Activated naive CD8-positive, alpha-beta T cell treated with anti-CD3 and anti-CD28 coated beads, Interleukin-2, amount 10 ng/mL, durations not matched to agents 7 days and 5 days (primary cell): ENCODE measurements around the gene COL1A1. TPM values are rescaled to one million over a fixed set of nuclear protein-coding genes. Genes with fewer than 3 reads are reported as not detected.

Source experiments
- ATAC-seq: fragments of 150-1000 bp; cut with Tn5 transposase; one replicate; pipeline ENCODE4 v1.10.0; 2021; ENCODE audit warnings: low read depth, moderate library complexity
- POLR2A ChIA-PET: fragments of 350-600 bp; sonication (Branson Sonifier 250); formaldehyde crosslinking; loops from one replicate; lab custom pipeline; 2021; ENCODE audit warnings: antibody characterized with exemption; lab: Charles Lee
- DNase-seq: peaks from one replicate; pipeline ENCODE4 v3.0.0; 2021
- H3K27ac Mint-ChIP-seq: one replicate; pipeline ENCODE4 v1.8.0; 2022; ENCODE audit warnings: mild to moderate bottlenecking, mixed read lengths
- H3K27me3 Mint-ChIP-seq: one replicate; pipeline ENCODE4 v1.8.0; 2022; ENCODE audit warnings: mild to moderate bottlenecking, moderate library complexity, mixed read lengths
- H3K36me3 Mint-ChIP-seq: one replicate; pipeline ENCODE4 v1.8.0; 2021; ENCODE audit warnings: mild to moderate bottlenecking, mixed read lengths
- H3K4me1 Mint-ChIP-seq: one replicate; pipeline ENCODE4 v1.8.0; 2021; ENCODE audit warnings: mixed read lengths
- H3K4me3 Mint-ChIP-seq: one replicate; pipeline ENCODE4 v1.8.0; 2022; ENCODE audit warnings: mild to moderate bottlenecking, moderate library complexity, mixed read lengths
- H3K9me3 Mint-ChIP-seq: one replicate; pipeline ENCODE4 v1.8.0; 2021; ENCODE audit warnings: mixed read lengths
- total RNA-seq, 2 experiments: library from RNA; stranded (reverse); gene quantifications; one replicate each; pipeline ENCODE4 v1.2.3, GENCODE V29; 2021

COL1A1 gene
- total RNA-seq, 2 experiments from 2014 or later, result 0.78 to 0.96 TPM

- Mint-ChIP-seq H3K4me3 (no peak overlapping the region), H3K27me3 (peaks cover 4% of the 10 kb centered on the region), H3K27ac (no peak overlapping the region), H3K9me3 (no peaks in the 10 kb centered on the region), H3K4me1 (peaks cover 25% of the 10 kb centered on the region), H3K36me3 (peaks cover 2% of the 10 kb centered on the region)
- DNase-seq (no peak), ATAC-seq (no peak)
- POLR2A ChIA-PET, result interaction anchor here (0.5 to 1.2 kb wide), 2 partner anchors 16 to 383 kb away, joined by 3 read pairs; no protein-coding TSS in a partner anchor
Measured at GRCh38 chr17:50165466-50165865, 36.0 kb downstream of the COL1A1 start.

GRCh38 chr17:50165066-50165465, 36.4 kb downstream of the COL1A1 start:
- Mint-ChIP-seq H3K4me1 (peaks cover 25% of the 10 kb centered on the region), H3K36me3 (peaks cover 2% of the 10 kb centered on the region), H3K9me3 (no peaks in the 10 kb centered on the region), H3K4me3 (no peak overlapping the region), H3K27me3 (peaks cover 6% of the 10 kb centered on the region), H3K27ac (no peak overlapping the region)
- POLR2A ChIA-PET, result interaction anchor here (0.5 to 1.2 kb wide), 2 partner anchors 15 to 382 kb away, joined by 3 read pairs; no protein-coding TSS in a partner anchor
- DNase-seq (no peak), ATAC-seq (no peak)

- DNase-seq (no peak), ATAC-seq (no peak)
- Mint-ChIP-seq H3K27me3 (peaks cover 10% of the 10 kb centered on the region), H3K36me3 (peaks cover 2% of the 10 kb centered on the region), H3K27ac (no peak overlapping the region), H3K9me3 (no peaks in the 10 kb centered on the region), H3K4me1 (peaks cover 25% of the 10 kb centered on the region), H3K4me3 (no peak overlapping the region)
- POLR2A ChIA-PET, result interaction anchor here (1.2 kb wide), 1 partner anchor 15 kb away, joined by 3 read pairs; no protein-coding TSS in a partner anchor
Measured at GRCh38 chr17:50164697-50164988, 36.8 kb downstream of the COL1A1 start.

DNA sequence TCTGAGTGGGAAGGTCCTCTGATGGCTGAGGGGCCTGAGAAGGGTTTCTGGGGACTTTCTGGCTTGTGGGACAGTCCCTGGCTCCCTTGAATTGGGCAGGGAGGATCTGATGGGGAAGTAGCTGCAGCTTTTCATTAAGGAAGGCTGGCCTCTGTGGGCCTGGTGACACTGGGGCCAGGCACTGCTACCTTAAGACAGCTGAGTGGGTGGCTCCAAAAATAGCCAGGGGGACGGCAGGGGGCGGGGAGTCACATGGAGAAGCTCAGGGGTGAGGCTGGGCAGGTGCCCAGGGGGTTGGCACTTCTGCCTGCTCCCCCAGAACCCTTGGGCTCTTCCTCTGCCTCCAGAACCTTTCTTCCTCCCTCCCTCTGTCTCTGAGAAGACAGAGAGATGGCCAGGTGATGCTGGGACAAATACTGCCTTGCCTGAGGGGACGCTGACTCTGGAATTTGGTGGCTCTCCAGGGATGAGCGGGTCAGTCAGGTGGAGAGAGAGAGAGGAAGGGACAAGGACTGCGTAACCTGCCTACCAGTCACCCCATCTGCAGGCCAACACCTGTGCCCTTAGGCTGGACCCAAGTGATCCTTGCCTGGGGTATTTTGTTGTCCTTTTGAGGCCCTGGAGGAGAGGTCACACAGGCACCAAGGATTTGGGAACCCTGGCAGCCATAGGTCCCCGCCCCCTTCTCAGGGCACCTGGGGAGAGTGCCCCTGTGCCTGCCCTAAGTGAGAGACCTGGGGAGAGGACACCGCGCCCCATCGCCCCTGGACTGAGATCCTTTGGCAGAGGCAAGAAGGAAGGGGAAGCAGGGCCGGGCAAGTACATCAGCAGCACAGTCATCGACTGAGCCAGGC, 37.4 kb downstream of the COL1A1 start:
- ATAC-seq, result no peak
- DNase-seq, result no peak
- H3K27me3 Mint-ChIP-seq, result peaks cover 11% of the 10 kb centered on the region
- H3K9me3 Mint-ChIP-seq, result no peaks in the 10 kb centered on the region
- no peak overlapping the region for H3K27ac Mint-ChIP-seq
- no peak overlapping the region for H3K4me3 Mint-ChIP-seq
- peaks cover 21% of the 10 kb centered on the region for H3K4me1 Mint-ChIP-seq
- peaks cover 2% of the 10 kb centered on the region for H3K36me3 Mint-ChIP-seq
- POLR2A ChIA-PET, result interaction anchor here (0.6 to 1.0 kb wide), 3 partner anchors 15 to 1722 kb away, joined by 3 to 4 read pairs (median 3); no protein-coding TSS in a partner anchor

DNA sequence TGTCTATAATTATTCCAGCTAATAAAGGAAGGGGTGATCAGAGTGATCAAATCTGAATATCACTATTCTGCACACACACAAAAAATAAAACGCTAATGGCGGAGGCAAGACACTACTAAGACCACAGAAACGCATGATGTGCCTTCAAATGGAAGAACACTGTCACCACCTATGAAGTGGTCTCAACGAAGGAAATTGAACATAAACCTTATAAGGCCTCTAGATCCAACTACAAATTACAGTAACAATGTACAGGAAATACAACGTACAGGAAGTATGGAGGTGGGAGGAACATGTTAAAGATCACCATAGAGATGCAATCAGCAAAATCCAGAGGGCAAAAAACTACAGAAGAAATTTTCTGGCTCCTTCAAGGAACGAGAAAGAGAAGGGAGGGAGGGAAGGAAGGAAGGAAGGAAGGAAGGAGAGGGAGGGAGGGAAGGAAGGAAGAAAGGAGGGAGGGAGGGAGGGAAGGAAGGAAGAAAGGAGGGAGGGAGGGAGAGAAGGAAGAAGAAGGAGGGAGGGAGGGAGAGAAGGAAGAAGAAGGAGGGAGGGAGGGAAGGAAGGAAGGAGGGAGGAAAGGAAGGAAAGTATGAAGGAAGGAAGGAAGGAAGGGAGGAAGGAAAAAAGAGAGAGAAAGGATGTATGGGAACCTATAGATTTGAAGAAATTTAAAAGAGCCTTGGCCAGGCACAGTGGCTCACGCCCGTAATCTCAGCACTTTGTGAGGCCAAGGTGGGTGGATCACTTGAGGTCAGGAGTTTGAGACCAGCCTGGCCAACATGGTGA, 38.8 kb downstream of the COL1A1 start:
- H3K4me3 Mint-ChIP-seq, result peak overlapping the region; percentile 5
- DNase-seq, result no peak

DNA sequence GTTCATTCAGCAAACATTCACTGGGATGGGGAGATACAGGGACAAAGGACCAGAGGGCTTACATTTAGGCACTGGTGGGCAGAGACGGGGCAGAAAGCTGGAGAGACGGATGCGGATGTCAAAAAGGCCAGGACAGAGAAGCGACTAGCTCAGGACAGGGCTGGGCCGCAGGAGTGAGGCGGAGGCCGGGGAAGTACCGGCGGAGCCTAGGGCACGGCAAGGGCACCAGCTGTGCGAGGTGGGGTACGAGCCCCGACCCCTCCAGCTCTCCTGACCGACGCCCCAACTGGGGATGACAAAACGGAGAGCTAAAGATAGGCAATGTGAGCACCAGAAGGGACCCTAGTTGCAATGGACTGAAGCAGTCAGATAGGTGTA, 39.5 kb downstream of the COL1A1 start:
- POLR2A ChIA-PET, result interaction anchor here (0.6 to 2.5 kb wide), 8 partner anchors 10 to 819 kb away, joined by 3 to 32 read pairs (median 6); partner anchors contain the start of gene PPP1R9B
- Mint-ChIP-seq H3K27ac (peak overlapping the region; percentile 91), H3K4me3 (peak overlapping the region; percentile 67), H3K27me3 (peaks cover 11% of the 10 kb centered on the region), H3K36me3 (peaks cover 2% of the 10 kb centered on the region), H3K9me3 (no peaks in the 10 kb centered on the region), H3K4me1 (peaks cover 33% of the 10 kb centered on the region)
- DNase-seq (no peak), ATAC-seq (no peak)

More for the DNA sequence above, 38.8 kb downstream of the COL1A1 start:
- no peak for ATAC-seq
- peak overlapping the region; percentile 91 for H3K27ac Mint-ChIP-seq
- POLR2A ChIA-PET, result interaction anchor here (0.8 to 2.5 kb wide), 5 partner anchors 11 to 68 kb away, joined by 3 to 32 read pairs (median 10); partner anchors contain the start of gene PPP1R9B
- H3K36me3 Mint-ChIP-seq, result peaks cover 2% of the 10 kb centered on the region
- H3K4me1 Mint-ChIP-seq, result peaks cover 26% of the 10 kb centered on the region
- H3K9me3 Mint-ChIP-seq, result no peaks in the 10 kb centered on the region
- peaks cover 11% of the 10 kb centered on the region for H3K27me3 Mint-ChIP-seq

DNA sequence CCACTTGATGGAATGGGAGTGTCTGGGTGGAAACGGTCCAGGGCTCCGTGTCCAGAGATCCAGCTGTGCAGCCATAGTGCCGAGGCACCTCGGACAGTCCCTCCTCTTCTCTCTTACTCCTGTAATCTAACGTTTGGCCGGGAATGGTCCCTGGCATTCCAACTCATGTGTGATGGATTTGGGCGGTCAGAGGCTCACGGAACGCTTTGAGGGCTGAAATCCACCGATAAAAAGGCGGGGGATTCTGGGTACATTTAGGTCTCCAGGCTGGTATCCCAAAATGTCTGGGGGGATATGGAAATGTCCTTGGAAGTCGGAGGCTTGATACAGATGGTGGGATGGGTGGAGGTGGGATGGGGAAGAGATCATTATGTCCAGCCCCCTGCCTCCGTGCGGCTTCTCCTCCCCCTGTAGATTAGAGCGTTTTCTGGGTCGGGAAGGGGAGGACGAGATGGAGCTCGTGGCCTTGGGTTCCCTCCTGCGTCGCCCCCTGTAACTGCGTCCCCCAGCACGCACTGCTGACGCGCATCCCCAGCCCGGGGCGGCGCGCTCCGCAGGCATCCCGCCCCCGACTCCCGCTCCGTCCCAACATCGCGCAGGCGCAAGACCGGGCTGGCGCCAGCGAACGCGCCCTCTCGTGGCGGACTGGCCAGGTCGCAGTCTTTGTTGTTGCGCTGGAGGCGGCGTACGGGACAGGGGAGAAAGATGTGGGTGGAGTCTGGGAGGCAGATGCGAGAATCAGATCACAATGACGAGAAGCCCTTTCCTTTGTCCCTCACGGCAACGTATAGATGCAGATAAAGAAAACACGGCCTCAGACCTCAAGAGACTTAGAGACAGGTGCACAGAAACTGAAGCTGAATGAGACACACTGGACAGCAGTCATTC, 40.2 kb downstream of the COL1A1 start:
- Mint-ChIP-seq H3K9me3 (no peaks in the 10 kb centered on the region), H3K36me3 (peaks cover 2% of the 10 kb centered on the region), H3K27ac (peak overlapping the region; percentile 91), H3K4me3 (peak overlapping the region; percentile 67), H3K27me3 (peaks cover 11% of the 10 kb centered on the region), H3K4me1 (peaks cover 34% of the 10 kb centered on the region)
- POLR2A ChIA-PET, result interaction anchor here (0.6 to 2.5 kb wide), 10 partner anchors 9 to 818 kb away, joined by 3 to 32 read pairs (median 6); partner anchors contain the start of gene PPP1R9B
- ATAC-seq (peak; percentile 95), DNase-seq (peak; percentile 99)

DNA sequence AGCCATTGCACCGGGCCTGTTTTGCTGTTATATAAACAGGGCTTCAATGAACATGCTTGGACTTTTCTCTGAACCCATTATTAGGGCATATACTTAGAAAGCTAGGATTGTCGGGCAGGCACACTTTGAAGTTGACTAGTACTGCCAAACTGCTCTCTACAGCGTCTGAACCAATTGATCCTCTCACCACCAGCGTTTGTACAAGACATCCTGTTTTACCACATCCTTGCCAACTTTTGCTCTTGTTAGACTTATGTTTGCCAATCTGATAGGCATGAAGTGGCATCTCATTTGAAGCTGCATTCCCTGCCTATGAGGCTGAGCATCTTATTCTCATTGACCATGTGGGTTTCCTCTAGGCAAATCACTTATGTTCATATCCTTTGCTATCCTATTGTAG, 43.5 kb downstream of the COL1A1 start:
- ATAC-seq (peak; percentile 19), DNase-seq (no peak)
- H3K27me3 Mint-ChIP-seq, result peaks cover 11% of the 10 kb centered on the region
- H3K27ac Mint-ChIP-seq, result peak overlapping the region; percentile 66
- peaks cover 2% of the 10 kb centered on the region for H3K36me3 Mint-ChIP-seq
- H3K4me3 Mint-ChIP-seq, result peak overlapping the region; percentile 46
- no peaks in the 10 kb centered on the region for H3K9me3 Mint-ChIP-seq
- POLR2A ChIA-PET, result interaction anchor here (1.0 kb wide), 1 partner anchor 9 kb away, joined by 5 read pairs; no protein-coding TSS in a partner anchor
- H3K4me1 Mint-ChIP-seq, result peaks cover 50% of the 10 kb centered on the region

DNA sequence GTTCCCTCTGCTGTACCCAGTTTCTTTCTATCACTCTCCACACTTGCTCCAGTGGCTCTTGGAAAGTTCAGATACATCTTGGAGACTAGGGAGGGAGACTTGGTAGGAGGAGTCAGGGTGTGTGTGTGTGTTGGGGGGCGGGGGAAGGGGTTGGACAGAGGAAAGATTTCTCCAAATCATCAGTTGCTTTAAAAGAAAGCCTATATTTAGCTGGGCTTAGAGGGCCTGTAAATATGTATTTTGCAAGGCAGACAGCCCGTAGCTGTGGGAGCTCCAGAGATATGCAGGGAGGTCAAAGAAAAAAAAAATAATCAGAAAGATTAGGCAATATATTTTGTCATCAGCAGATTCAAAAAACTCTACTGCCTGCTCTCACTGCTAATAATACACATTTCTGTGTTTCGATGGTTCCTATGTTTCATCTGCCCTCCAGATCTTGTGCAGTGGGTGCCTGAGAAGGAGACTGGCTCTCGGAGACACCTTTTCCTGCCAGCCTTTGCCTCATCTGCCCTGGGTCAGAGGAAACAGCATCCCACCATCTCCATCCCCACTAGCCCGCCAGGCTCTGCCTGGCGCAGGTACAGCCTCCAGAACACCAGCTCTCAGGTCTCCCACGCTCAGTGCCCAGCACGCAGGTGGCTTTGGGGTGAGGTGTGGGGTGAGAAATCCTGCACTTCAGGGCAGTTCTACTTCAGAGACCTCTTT, 46.2 kb downstream of the COL1A1 start:
- peak overlapping the region; percentile 54 for H3K27ac Mint-ChIP-seq
- ATAC-seq, result no peak

GRCh38 chr17:50154604-50155003, 46.8 kb downstream of the COL1A1 start:
- Mint-ChIP-seq H3K9me3 (no peaks in the 10 kb centered on the region), H3K4me3 (no peak overlapping the region), H3K27me3 (peaks cover 1% of the 10 kb centered on the region), H3K27ac (peak overlapping the region; percentile 54), H3K4me1 (peaks cover 42% of the 10 kb centered on the region), H3K36me3 (no peaks in the 10 kb centered on the region)
- ATAC-seq, result no peak
- no peak for DNase-seq
- POLR2A ChIA-PET, result no interaction called here

More for the DNA sequence above, 46.2 kb downstream of the COL1A1 start:
- H3K4me3 Mint-ChIP-seq, result no peak overlapping the region
- H3K36me3 Mint-ChIP-seq, result no peaks in the 10 kb centered on the region
- H3K4me1 Mint-ChIP-seq, result peaks cover 42% of the 10 kb centered on the region
- H3K27me3 Mint-ChIP-seq, result peaks cover 7% of the 10 kb centered on the region
- DNase-seq, result no peak
- H3K9me3 Mint-ChIP-seq, result no peaks in the 10 kb centered on the region
- POLR2A ChIA-PET, result no interaction called here

DNA sequence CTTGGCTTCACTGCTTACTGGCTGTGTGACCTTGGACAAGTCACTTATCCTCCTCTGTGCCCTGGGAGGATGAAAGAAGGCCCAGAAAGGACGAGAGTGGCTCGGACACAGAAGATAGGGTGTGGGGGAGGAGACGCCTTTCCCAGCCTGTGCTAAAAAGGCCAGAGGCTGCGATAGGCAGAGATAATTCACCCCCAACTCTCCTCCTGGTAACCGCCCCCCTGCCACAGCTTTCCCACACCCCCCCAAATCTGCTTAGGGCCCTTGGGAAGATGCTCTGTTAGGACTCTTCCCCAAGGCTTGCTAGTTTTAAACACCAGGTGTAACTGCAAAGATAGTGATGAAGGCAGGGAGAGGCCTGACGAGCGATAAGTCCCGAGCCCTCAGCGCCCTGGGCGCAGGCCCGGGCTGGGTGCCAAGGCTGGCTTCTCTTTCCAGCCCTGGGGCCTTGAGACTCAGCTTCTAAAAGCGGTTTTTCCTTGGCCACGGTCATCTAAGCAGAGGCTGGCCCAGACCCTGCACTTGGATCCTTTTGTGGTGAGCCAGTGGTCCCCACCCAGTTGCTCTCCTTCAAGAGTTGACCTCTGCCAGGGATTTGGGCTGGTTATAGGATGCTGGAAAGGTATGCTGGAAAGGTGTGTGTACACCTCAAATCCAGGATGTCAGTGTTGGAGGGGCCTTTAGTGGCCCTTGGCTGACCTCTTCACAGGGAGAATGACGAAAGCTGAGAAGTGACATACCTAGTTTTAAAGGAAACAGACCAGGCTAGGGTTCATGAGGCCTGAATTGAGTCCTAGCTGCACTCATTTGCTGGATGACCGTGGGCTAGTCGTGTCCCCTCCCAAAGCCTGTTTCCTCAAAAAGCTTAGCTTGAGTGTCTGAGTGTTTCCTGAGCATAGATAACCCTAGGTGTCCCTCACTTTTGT, 47.5 kb downstream of the COL1A1 start:
- POLR2A ChIA-PET, result no interaction called here
- no peaks in the 10 kb centered on the region for H3K9me3 Mint-ChIP-seq
- ATAC-seq (no peak), DNase-seq (no peak)
- peak overlapping the region; percentile 3 for H3K27ac Mint-ChIP-seq
- peaks cover 42% of the 10 kb centered on the region for H3K4me1 Mint-ChIP-seq
- no peaks in the 10 kb centered on the region for H3K27me3 Mint-ChIP-seq
- H3K36me3 Mint-ChIP-seq, result peaks cover 2% of the 10 kb centered on the region
- H3K4me3 Mint-ChIP-seq, result no peak overlapping the region
